ENCODE measurements around the gene ZCCHC18. TPM values are rescaled to one million over a fixed set of nuclear protein-coding genes. Genes with fewer than 3 reads are reported as not detected.

The ZCCHC18 gene
- total RNA-seq, 1 experiment from 2014 or later, result 0.95 TPM

DNA sequence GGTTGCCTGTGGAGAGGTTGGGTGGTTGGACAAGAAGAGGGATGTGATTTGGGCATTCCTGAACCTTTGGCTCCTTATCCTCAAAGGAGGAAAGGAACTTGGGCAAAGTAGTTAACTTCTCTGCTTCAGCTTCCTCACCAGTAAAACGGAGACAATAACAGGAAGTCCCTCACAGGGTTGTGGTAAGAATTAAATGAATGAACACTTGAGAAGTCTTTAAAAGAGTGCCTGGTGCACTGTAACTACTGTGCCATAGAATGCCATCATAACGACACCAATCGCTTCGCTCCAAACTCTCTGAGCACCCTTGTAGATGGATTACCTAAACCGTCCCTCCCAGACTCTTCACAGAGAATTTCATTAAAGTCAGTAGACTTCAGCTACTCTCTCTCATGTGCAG is 10.5 kb downstream of the ZCCHC18 start:
- TF ChIP-seq, protein P1, sequence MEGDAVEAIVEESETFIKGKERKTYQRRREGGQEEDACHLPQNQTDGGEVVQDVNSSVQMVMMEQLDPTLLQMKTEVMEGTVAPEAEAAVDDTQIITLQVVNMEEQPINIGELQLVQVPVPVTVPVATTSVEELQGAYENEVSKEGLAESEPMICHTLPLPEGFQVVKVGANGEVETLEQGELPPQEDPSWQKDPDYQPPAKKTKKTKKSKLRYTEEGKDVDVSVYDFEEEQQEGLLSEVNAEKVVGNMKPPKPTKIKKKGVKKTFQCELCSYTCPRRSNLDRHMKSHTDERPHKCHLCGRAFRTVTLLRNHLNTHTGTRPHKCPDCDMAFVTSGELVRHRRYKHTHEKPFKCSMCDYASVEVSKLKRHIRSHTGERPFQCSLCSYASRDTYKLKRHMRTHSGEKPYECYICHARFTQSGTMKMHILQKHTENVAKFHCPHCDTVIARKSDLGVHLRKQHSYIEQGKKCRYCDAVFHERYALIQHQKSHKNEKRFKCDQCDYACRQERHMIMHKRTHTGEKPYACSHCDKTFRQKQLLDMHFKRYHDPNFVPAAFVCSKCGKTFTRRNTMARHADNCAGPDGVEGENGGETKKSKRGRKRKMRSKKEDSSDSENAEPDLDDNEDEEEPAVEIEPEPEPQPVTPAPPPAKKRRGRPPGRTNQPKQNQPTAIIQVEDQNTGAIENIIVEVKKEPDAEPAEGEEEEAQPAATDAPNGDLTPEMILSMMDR (IDR thresholded peaks at IDR 0.05; ENCODE audit: insufficient read depth in 1 of 2, low read depth in 1 of 2, low read length in 1 of 2, severe bottlenecking in 1 of 2, unreplicated experiment in 1 of 2), result no peak
- Mint-ChIP-seq H3K4me3 (ENCODE audit: unreplicated experiment) (no peak overlapping the region), H3K4me1 (ENCODE audit: low read depth, unreplicated experiment) (no peaks in the 10 kb centered on the region), H3K36me3 (ENCODE audit: insufficient read depth, unreplicated experiment) (no peaks in the 10 kb centered on the region), H3K27ac (ENCODE audit: unreplicated experiment) (no peak overlapping the region), H3K27me3 (ENCODE audit: insufficient read depth, unreplicated experiment) (no peaks in the 10 kb centered on the region), H3K9me3 (ENCODE audit: unreplicated experiment) (no peaks in the 10 kb centered on the region)
- intact Hi-C loops (cut with micrococcal nuclease; ENCODE audit: unreplicated experiment), result no loop called here
- ChIA-PET POLR2A (no interaction called here), CTCF (no interaction called here)
- BruUV-seq (replicated peaks), result no TSS peak
- no peaks in the 10 kb centered on the region for H3K27me3 ChIP-seq (replicated peaks; ENCODE audit: control insufficient read depth, insufficient read depth, low read length)
- no peaks in the 10 kb centered on the region for H3K36me3 ChIP-seq (ENCODE audit: control insufficient read depth, insufficient read depth, low read length)
- DNase-seq, result no peak
- H3K9me3 ChIP-seq, result no peaks in the 10 kb centered on the region
- H3K4me3 ChIP-seq (ENCODE audit: low read depth, low read length), result no peak overlapping the region
- no peaks in the 10 kb centered on the region for H3K4me1 ChIP-seq

DNA sequence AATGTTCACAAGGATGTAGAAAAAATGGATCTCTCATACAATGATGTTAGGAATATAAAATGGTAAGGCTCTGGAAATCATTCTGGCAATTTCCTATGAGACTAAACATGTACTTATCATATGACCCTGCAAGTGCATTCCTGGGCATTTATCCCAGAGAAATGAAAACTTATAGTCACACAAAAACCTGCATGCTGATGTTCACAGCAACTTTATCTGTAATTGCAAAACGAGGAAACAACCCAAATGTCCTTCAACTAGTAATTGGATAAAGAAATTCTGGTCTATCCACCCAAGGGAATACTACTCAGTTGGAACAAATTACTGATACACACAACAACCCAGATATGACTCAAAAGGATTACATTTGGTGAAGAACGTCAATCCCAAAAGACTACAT is 14.5 kb downstream of the ZCCHC18 start:
- intact Hi-C loops (cut with micrococcal nuclease; ENCODE audit: unreplicated experiment), result no loop called here
- Mint-ChIP-seq H3K4me1 (ENCODE audit: low read depth, unreplicated experiment) (no peaks in the 10 kb centered on the region), H3K36me3 (ENCODE audit: insufficient read depth, unreplicated experiment) (no peaks in the 10 kb centered on the region), H3K27me3 (ENCODE audit: insufficient read depth, unreplicated experiment) (no peaks in the 10 kb centered on the region), H3K27ac (ENCODE audit: unreplicated experiment) (no peak overlapping the region), H3K9me3 (ENCODE audit: unreplicated experiment) (no peaks in the 10 kb centered on the region), H3K4me3 (ENCODE audit: unreplicated experiment) (no peak overlapping the region)
- DNase-seq, result no peak
- ChIA-PET POLR2A (no interaction called here), CTCF (no interaction called here)
- BruUV-seq (replicated peaks), result no TSS peak
- no peaks in the 10 kb centered on the region for H3K27me3 ChIP-seq (replicated peaks; ENCODE audit: control insufficient read depth, insufficient read depth, low read length)
- H3K4me1 ChIP-seq, result no peaks in the 10 kb centered on the region
- TF ChIP-seq, protein P1 (IDR thresholded peaks at IDR 0.05; ENCODE audit: insufficient read depth in 1 of 2, low read depth in 1 of 2, low read length in 1 of 2, severe bottlenecking in 1 of 2, unreplicated experiment in 1 of 2), result no peak
- no peaks in the 10 kb centered on the region for H3K36me3 ChIP-seq (ENCODE audit: control insufficient read depth, insufficient read depth, low read length)
- H3K4me3 ChIP-seq (ENCODE audit: low read depth, low read length), result no peak overlapping the region
- H3K9me3 ChIP-seq, result no peaks in the 10 kb centered on the region

DNA sequence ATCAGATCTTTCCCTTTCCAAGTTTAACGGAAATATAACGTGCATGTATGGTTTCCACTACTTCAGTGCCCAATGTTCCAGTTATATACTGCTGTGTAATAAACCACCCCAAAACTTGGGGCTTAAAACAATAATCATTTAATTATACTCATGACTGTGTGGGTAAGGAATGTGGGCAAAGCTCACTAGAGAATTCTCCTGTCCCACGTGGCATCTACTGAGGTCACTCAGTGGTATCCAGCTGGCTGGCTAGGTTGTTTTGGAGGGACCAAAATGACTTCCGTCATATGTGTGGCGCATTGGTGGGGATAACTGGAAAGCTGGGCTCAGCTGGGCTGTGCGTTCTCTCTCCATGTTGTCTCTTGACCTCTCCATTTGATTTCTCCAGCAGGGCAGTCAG is 18.5 kb downstream of the ZCCHC18 start:
- ChIA-PET POLR2A (no interaction called here), CTCF (no interaction called here)
- TF ChIP-seq, protein P1 (IDR thresholded peaks at IDR 0.05; ENCODE audit: insufficient read depth in 1 of 2, low read depth in 1 of 2, low read length in 1 of 2, severe bottlenecking in 1 of 2, unreplicated experiment in 1 of 2), result no peak
- DNase-seq, result no peak
- no peaks in the 10 kb centered on the region for H3K27me3 ChIP-seq (replicated peaks; ENCODE audit: control insufficient read depth, insufficient read depth, low read length)
- H3K36me3 ChIP-seq (ENCODE audit: control insufficient read depth, insufficient read depth, low read length), result no peaks in the 10 kb centered on the region
- H3K4me3 ChIP-seq (ENCODE audit: low read depth, low read length), result no peak overlapping the region
- H3K4me1 Mint-ChIP-seq (ENCODE audit: low read depth, unreplicated experiment), result no peaks in the 10 kb centered on the region
- H3K27ac Mint-ChIP-seq (ENCODE audit: unreplicated experiment), result no peak overlapping the region
- BruUV-seq (replicated peaks), result no TSS peak
- H3K9me3 ChIP-seq, result no peaks in the 10 kb centered on the region
- H3K36me3 Mint-ChIP-seq (ENCODE audit: insufficient read depth, unreplicated experiment), result no peaks in the 10 kb centered on the region
- no peak overlapping the region for H3K4me3 Mint-ChIP-seq (ENCODE audit: unreplicated experiment)
- H3K9me3 Mint-ChIP-seq (ENCODE audit: unreplicated experiment), result no peaks in the 10 kb centered on the region
- no peaks in the 10 kb centered on the region for H3K27me3 Mint-ChIP-seq (ENCODE audit: insufficient read depth, unreplicated experiment)
- H3K4me1 ChIP-seq, result no peaks in the 10 kb centered on the region
- intact Hi-C loops (cut with micrococcal nuclease; ENCODE audit: unreplicated experiment), result no loop called here

Measured in Caco-2 (cell line).